ENCODE data around the gene SAMD5.

SAMD5 gene

GRCh38 chr6:147569788-147570187 is 61.3 kb downstream of the SAMD5 start:
- H3K27me3 ChIP-seq (replicated peaks; ENCODE audit: control insufficient read depth, insufficient read depth, low read length), result no peaks in the 10 kb centered on the region
- TF ChIP-seq CTCF (IDR thresholded peaks at IDR 0.05; ENCODE audit: insufficient read depth, low read length, poor library complexity, severe bottlenecking), result no peak
- no peak for DNase-seq (ENCODE audit: extremely low read depth, insufficient read length)

DNA sequence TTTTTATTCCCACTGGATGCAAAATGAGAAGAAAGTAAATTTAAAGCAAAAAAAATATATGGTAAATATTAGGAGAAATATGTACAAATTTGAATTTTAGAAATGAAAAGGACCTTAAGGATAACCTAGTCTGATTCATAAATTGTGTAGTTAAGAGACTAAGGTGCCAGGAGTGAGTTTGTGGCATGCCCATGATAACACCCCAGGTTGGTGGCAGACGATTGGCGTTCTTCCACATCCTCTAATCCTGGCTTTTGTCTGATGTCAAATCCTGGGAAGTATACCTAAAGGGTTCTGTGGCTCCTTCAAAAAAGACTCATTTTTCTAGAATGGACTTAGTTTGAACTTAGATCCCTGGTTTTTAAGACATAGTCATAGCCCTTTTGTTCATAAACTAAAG is 62.2 kb downstream of the SAMD5 start:
- H3K4me3 ChIP-seq (replicated peaks; ENCODE audit: low read depth, low read length), result no peak overlapping the region
- TF ChIP-seq CTCF (IDR thresholded peaks at IDR 0.05; ENCODE audit: insufficient read depth, low read length, poor library complexity, severe bottlenecking), result no peak
- no peaks in the 10 kb centered on the region for H3K27me3 ChIP-seq (replicated peaks; ENCODE audit: control insufficient read depth, insufficient read depth, low read length)
- no peaks in the 10 kb centered on the region for H3K36me3 ChIP-seq (ENCODE audit: control insufficient read depth, insufficient read depth, low read length)
- DNase-seq (ENCODE audit: extremely low read depth, insufficient read length), result no peak

More at GRCh38 chr6:147569788-147570187, 61.3 kb downstream of the SAMD5 start:
- no peaks in the 10 kb centered on the region for H3K36me3 ChIP-seq (ENCODE audit: control insufficient read depth, insufficient read depth, low read length)
- no peak overlapping the region for H3K4me3 ChIP-seq (replicated peaks; ENCODE audit: low read depth, low read length)

DNA sequence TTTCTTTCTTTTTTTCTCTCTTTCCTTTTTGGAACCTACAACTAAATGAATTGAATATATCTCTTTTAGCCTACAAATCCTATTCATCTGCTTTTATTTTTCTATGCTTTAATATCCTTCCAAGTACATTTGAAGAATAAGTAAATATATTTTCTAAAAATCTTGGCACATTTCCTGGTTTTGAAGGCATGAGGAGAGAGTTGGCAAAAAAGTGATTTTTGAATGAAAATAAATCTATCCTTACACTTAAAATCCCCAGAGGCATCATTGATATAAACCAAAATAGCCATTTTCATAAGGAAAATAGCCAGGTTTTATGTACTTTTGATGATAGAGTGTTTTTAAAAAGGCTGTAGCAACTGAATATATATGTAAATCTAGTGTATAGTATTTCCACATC is 69.0 kb downstream of the SAMD5 start:
- no peak overlapping the region for H3K4me3 ChIP-seq (replicated peaks; ENCODE audit: low read depth, low read length)
- DNase-seq (ENCODE audit: extremely low read depth, insufficient read length), result no peak
- TF ChIP-seq CTCF (IDR thresholded peaks at IDR 0.05; ENCODE audit: insufficient read depth, low read length, poor library complexity, severe bottlenecking), result no peak
- H3K36me3 ChIP-seq (ENCODE audit: control insufficient read depth, insufficient read depth, low read length), result no peaks in the 10 kb centered on the region
- no peaks in the 10 kb centered on the region for H3K27me3 ChIP-seq (replicated peaks; ENCODE audit: control insufficient read depth, insufficient read depth, low read length)

- Histone ChIP-seq H3K36me3 (ENCODE audit: control insufficient read depth, insufficient read depth, low read length) (no peaks in the 10 kb centered on the region), H3K4me3 (replicated peaks; ENCODE audit: low read depth, low read length) (no peak overlapping the region), H3K27me3 (replicated peaks; ENCODE audit: control insufficient read depth, insufficient read depth, low read length) (no peaks in the 10 kb centered on the region)
- DNase-seq (ENCODE audit: extremely low read depth, insufficient read length), result no peak
- TF ChIP-seq CTCF (IDR thresholded peaks at IDR 0.05; ENCODE audit: insufficient read depth, low read length, poor library complexity, severe bottlenecking), result no peak
Observed at GRCh38 chr6:147578159-147578558, 69.7 kb downstream of the SAMD5 start.

- no peak for TF ChIP-seq CTCF (IDR thresholded peaks at IDR 0.05; ENCODE audit: insufficient read depth, low read length, poor library complexity, severe bottlenecking)
- no peak for DNase-seq (ENCODE audit: extremely low read depth, insufficient read length)
- no peak overlapping the region for H3K4me3 ChIP-seq (replicated peaks; ENCODE audit: low read depth, low read length)
- H3K36me3 ChIP-seq (ENCODE audit: control insufficient read depth, insufficient read depth, low read length), result no peaks in the 10 kb centered on the region
- H3K27me3 ChIP-seq (replicated peaks; ENCODE audit: control insufficient read depth, insufficient read depth, low read length), result no peaks in the 10 kb centered on the region
Observed at GRCh38 chr6:147578883-147579282, 70.4 kb downstream of the SAMD5 start.

- DNase-seq (ENCODE audit: extremely low read depth, insufficient read length), result no peak
- no peak for TF ChIP-seq CTCF (IDR thresholded peaks at IDR 0.05; ENCODE audit: insufficient read depth, low read length, poor library complexity, severe bottlenecking)
- H3K27me3 ChIP-seq (replicated peaks; ENCODE audit: control insufficient read depth, insufficient read depth, low read length), result no peaks in the 10 kb centered on the region
- no peaks in the 10 kb centered on the region for H3K36me3 ChIP-seq (ENCODE audit: control insufficient read depth, insufficient read depth, low read length)
- H3K4me3 ChIP-seq (replicated peaks; ENCODE audit: low read depth, low read length), result no peak overlapping the region
Observed at GRCh38 chr6:147579667-147580066, 71.2 kb downstream of the SAMD5 start.

All from GM06990 (cell line).